ENCODE measurements around the gene BTNL8. TPM values are rescaled to one million over a fixed set of nuclear protein-coding genes. Genes with fewer than 3 reads are reported as not detected.

Gene BTNL8
- total and polyA plus RNA-seq, 4 donors, result 0.81 to 7.2 (median 2.1) TPM

DNA sequence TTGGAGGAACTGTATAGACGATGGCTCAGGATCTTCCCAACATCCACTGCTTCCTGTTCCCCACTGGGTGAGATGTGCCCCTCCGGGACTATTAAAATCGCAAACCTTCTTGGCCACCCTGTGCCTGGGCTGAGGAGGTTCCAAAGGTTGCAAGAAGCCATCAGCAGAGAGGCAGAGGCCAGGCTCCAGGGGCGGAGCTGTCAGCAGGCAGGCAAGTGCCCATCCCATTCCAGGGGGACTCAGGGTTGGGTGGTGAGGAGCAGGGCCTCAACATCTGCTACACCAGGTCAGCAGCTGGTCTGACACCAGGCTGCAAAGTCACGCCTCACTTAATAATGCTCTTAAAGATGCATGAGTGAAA, 91.9 kb downstream of the BTNL8 start:
- Histone ChIP-seq H3K4me3 (no peak overlapping the region), H3K9ac (ENCODE audit: insufficient read depth in 1 of 2, low read length in 2 of 2) (no peak overlapping the region), H3K9me3 (ENCODE audit: control insufficient read depth in 4 of 4, insufficient read depth in 3 of 4, low read length in 3 of 4) (no peaks in the 10 kb centered on the region), H3K27ac (ENCODE audit: low read depth in 1 of 2, low read length in 1 of 2) (no peak overlapping the region), H3K4me1 (ENCODE audit: control insufficient read depth in 5 of 5, insufficient read depth in 5 of 5, low read length in 5 of 5) (no peaks in the 10 kb centered on the region), H3K36me3 (ENCODE audit: control insufficient read depth in 4 of 4, insufficient read depth in 4 of 4, low read length in 4 of 4) (no peaks in the 10 kb centered on the region), H3K27me3 (ENCODE audit: control insufficient read depth in 3 of 3, insufficient read depth in 3 of 3, low read length in 2 of 3) (no peaks in the 10 kb centered on the region)
- WGBS, 2 donors, result 77 to 92% methylated on average over 5 of the region's 5 CpGs
- ATAC-seq (ENCODE audit: insufficient read depth, low FRiP score), result no peak
- no peak for TF ChIP-seq CTCF (IDR thresholded peaks at IDR 0.05; ENCODE audit: control extremely low read depth, extremely low read depth)
- DNase-seq, result no peak

Small RNA genes lying within 50 kb of the gene (small RNA-seq; reads per million reads assigned to genes)
- gene RF00019 (ENCODE audit: low replicate concordance), result not detected
- gene RPS29P12 (ENCODE audit: low replicate concordance), result not detected

Other genes with a start within 250 kb of the BTNL8 start
- 10 to 100 TPM; 34.3 to 42.1 TPM for gene FLT4, start 249.6 kb upstream of the BTNL8 start, total RNA-seq
- 10 to 100 TPM; 12.6 to 16.2 TPM for gene FLT4, start 249.6 kb upstream of the BTNL8 start, polyA plus RNA-seq
- gene OR2Y1, start 159.1 kb upstream of the BTNL8 start, total RNA-seq, result not detected
- not detected for gene OR2Y1, start 159.1 kb upstream of the BTNL8 start, polyA plus RNA-seq
- gene MGAT1, start 96.4 kb upstream of the BTNL8 start, total RNA-seq, result 100 to 1,000 TPM; 117 to 274 TPM
- gene MGAT1, start 96.4 kb upstream of the BTNL8 start, polyA plus RNA-seq, result 100 to 1,000 TPM; 149 to 415 TPM
- 10 to 100 TPM; 18.1 to 31.2 TPM for gene ZFP62, start 37.9 kb upstream of the BTNL8 start, total RNA-seq
- 10 to 100 TPM in 1 of 2 donors, 1 to 10 TPM in 1; 9.6 to 21.9 TPM for gene ZFP62, start 37.9 kb upstream of the BTNL8 start, polyA plus RNA-seq
- under 1 TPM in 1 of 2 donors, not detected in 1; 0.71 TPM for gene BTNL3, start 89.7 kb downstream of the BTNL8 start, total RNA-seq
- gene BTNL3, start 89.7 kb downstream of the BTNL8 start, polyA plus RNA-seq, result 1 to 10 TPM in 1 of 2 donors, under 1 TPM in 1; 0.47 to 1.8 TPM
- 10 to 100 TPM; 23.5 to 73.1 TPM for gene BTNL9, start 141.1 kb downstream of the BTNL8 start, total RNA-seq
- gene BTNL9, start 141.1 kb downstream of the BTNL8 start, polyA plus RNA-seq, result 10 to 100 TPM; 54.5 to 70.1 TPM
- gene OR2V1, start 232.0 kb downstream of the BTNL8 start, total RNA-seq, result not detected
- gene OR2V1, start 232.0 kb downstream of the BTNL8 start, polyA plus RNA-seq, result not detected
- not detected for gene OR2V2, start 248.4 kb downstream of the BTNL8 start, total RNA-seq
- gene OR2V2, start 248.4 kb downstream of the BTNL8 start, polyA plus RNA-seq, result not detected